Vagina (tissue), 2 donors: Measurements from ENCODE around the gene AGMAT.

Source experiments
- POLR2A ChIP-seq, 2 donors: fragments of 450-650 bp; IDR thresholded peaks; one replicate each; pipeline ENCODE4 v1.6.1; 2017; ENCODE audit warnings: antibody characterized with exemption in 2 of 2, mild to moderate bottlenecking in 2 of 2, moderate library complexity in 2 of 2
- TF ChIP-seq, protein P1 (sequence below), 3 experiments: fragments of 450-650 bp in 2 of 3; fragments of 200-600 bp in 1 of 3; sonication (generic) in 1 of 3; IDR thresholded peaks; one replicate each; pipeline ENCODE4 v1.5.1; 2017 to 2019; ENCODE audit warnings: antibody characterized with exemption in 3 of 3, mild to moderate bottlenecking in 2 of 3, moderate library complexity in 2 of 3

DNA sequence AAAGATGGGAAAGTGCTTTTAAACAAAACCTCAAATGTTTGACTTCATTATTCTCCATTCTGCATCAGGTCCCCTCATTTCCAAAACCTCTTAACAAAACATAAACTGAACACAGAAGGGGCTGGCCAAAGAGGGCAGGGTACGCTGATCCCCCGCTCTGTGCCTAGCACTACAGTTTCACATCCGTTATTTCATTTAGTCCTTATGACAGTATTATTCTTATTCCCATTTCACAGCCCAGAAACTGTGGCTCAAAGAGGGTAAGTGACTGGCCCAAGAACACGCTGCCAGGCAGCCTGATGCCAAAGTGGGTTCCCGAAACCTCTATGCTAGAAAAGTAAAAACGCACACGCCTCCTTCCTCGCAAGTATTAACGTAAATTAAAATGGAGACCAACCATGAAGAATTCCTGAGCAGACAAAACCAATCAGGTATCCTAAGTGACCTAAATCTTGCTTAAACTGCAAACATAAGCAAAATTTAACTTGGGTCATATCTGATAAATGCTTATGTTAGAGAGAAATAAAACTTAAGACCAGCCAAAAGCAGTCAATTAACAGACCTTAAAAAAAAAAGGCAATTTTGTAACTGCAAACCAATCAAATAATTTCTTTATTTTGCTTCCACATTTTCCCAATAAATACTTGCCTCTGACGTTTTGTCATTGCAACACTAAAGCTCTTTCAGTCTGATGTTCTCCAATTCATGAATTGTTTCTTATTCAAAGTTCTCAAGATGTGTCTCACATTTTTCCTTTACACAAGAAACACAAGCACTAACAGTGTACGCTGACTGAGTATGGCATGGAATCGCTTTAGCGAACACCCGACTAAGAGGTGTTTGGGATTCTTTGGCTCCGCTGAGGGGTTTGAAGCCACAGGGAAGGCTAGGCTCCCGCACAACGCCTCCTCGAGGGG lies 61.5 kb downstream of the AGMAT start:
- TF ChIP-seq, protein P1, sequence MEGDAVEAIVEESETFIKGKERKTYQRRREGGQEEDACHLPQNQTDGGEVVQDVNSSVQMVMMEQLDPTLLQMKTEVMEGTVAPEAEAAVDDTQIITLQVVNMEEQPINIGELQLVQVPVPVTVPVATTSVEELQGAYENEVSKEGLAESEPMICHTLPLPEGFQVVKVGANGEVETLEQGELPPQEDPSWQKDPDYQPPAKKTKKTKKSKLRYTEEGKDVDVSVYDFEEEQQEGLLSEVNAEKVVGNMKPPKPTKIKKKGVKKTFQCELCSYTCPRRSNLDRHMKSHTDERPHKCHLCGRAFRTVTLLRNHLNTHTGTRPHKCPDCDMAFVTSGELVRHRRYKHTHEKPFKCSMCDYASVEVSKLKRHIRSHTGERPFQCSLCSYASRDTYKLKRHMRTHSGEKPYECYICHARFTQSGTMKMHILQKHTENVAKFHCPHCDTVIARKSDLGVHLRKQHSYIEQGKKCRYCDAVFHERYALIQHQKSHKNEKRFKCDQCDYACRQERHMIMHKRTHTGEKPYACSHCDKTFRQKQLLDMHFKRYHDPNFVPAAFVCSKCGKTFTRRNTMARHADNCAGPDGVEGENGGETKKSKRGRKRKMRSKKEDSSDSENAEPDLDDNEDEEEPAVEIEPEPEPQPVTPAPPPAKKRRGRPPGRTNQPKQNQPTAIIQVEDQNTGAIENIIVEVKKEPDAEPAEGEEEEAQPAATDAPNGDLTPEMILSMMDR (IDR thresholded peaks at IDR 0.05) = no peak
- TF ChIP-seq POLR2A (IDR thresholded peaks at IDR 0.05) = no peak
